Heart left ventricle (tissue), 13 donors: ENCODE data around the gene OGT.

Source experiments
- CTCF ChIP-seq, 12 donors: fragments of 200-600 bp; sonication (generic) in 4 of 12; IDR thresholded peaks; one replicate each; pipeline versions ENCODE4 v1.5.0 to v1.8.0; 2018 to 2022; ENCODE audit warnings: antibody characterized with exemption in 12 of 12, mild to moderate bottlenecking in 5 of 12
- POLR2A ChIP-seq, 2 donors: fragments of 450-650 bp; IDR thresholded peaks; one replicate each; pipeline ENCODE4 v1.6.1; 2017; ENCODE audit warnings: antibody characterized with exemption in 2 of 2, mild to moderate bottlenecking in 2 of 2, moderate library complexity in 2 of 2
- donor health status: ischemic (EF 13 %, LVEDD 7.1; RV severe dilation, severe dysfunction).
- donor health status: DM: no; HTN: yes; CAD: no.
- donor health status: DM: no; HTN: no; CAD: no.
- donor health status: ischemic (EF 25% LVEDD 6.9; RV normal size, moderate dysfunction).
- donor health status: ischemic (EF 25% LVEDD 5.7; RV mildly dilated, moderate dysfunction).
- donor health status: ischemic (EF 35%, LVEDD 5.7; RV mildly dilated, moderate dysfunction).
- donor health status: nonischemic (EF 11% LVEDD 7.7; RV severe dilation, severe dysfunction).
- donor health status: DM: yes; HTN: yes; CAD: no.
- donor health status: PGD.
- donor health status: ischemic (EF 29% LVEDD 5.4; RV normal size, mild dysfunction).
- donor health status: nonischemic (EF 23%, LVEDD 6.1; RV moderate dilation, normal function).

GRCh38 chrX:71563921-71564320 is 31.0 kb downstream of the OGT start:
- TF ChIP-seq CTCF (IDR thresholded peaks at IDR 0.05) = no peak
- TF ChIP-seq POLR2A (IDR thresholded peaks at IDR 0.05) = no peak
